SK-N-SH (cell line): Measurements from ENCODE around the gene HS3ST5. TPM values are rescaled to one million over a fixed set of nuclear protein-coding genes. Genes with fewer than 3 reads are reported as not detected.

Experiments used
- CTCF ChIA-PET: fragments of 300-600, 350-600 bp; formaldehyde crosslinking; extraction: SDS; loops from one replicate; lab custom pipeline; 2021; lab: Yijun Ruan, JAX
- POLR2A ChIA-PET: fragments of 350-600 bp; sonication (Branson Sonifier 250); formaldehyde crosslinking; extraction: SDS; loops from one replicate; lab custom pipeline; 2020; ENCODE audit warnings: antibody characterized with exemption, inconsistent platforms; lab: Yijun Ruan, JAX
- DNase-seq: peaks from one replicate; pipeline ENCODE4 v3.0.0; 2012
- H2AFZ ChIP-seq: fragments of 200-600 bp; sonication (generic); 2 replicates; pipeline ENCODE4 v1.8.1; 2016; ENCODE audit warnings: antibody characterized with exemption, mild to moderate bottlenecking, low read depth
- H3F3A ChIP-seq: fragments of 200-600 bp; sonication (generic); replicated peaks from 2 replicates; pipeline ENCODE3; 2016; ENCODE audit warnings: antibody characterized with exemption, mild to moderate bottlenecking; ENCODE audit not compliant: insufficient read depth
- H3K27ac ChIP-seq, 2 experiments: fragments of 200-500 bp in 1 of 2; fragments of 200-600 bp in 1 of 2; sonication (Bioruptor generic) in 1 of 2; sonication (generic), shearing (Covaris generic) in 1 of 2; 2 replicates each; pipeline versions ENCODE4 v1.5.1 to v1.6.1; 2014 to 2016; ENCODE audit warnings: low read depth in 2 of 2, inconsistent platforms in 1 of 2, low read length in 1 of 2, mild to moderate bottlenecking in 1 of 2, mixed read lengths in 1 of 2
- H3K27me3 ChIP-seq: fragments of 200-600 bp; sonication (generic), shearing (Covaris generic); 2 replicates; pipeline ENCODE4 v1.6.1; 2016; ENCODE audit warnings: mixed run types; ENCODE audit not compliant: insufficient read depth
- H3K36me3 ChIP-seq, 2 experiments: fragments of 200-500 bp in 1 of 2; fragments of 200-600 bp in 1 of 2; sonication (Bioruptor generic) in 1 of 2; sonication (generic) in 1 of 2; replicated peaks in 1 of 2; 2 replicates each; pipeline versions ENCODE3 to v1.5.1; 2014 to 2016; ENCODE audit warnings: low read length in 1 of 2, mild to moderate bottlenecking in 1 of 2; ENCODE audit not compliant: insufficient read depth in 2 of 2, control insufficient read depth in 1 of 2
- H3K4me1 ChIP-seq, 2 experiments: fragments of 200-500 bp in 1 of 2; fragments of 200-600 bp in 1 of 2; sonication (Bioruptor generic) in 1 of 2; sonication (generic), shearing (Covaris generic) in 1 of 2; 2 replicates each; pipeline versions ENCODE4 v1.5.1 to v1.6.1; 2014 to 2016; ENCODE audit warnings: low read depth in 1 of 2, low read length in 1 of 2, mixed run types in 1 of 2; ENCODE audit not compliant: insufficient read depth in 2 of 2, control insufficient read depth in 1 of 2
- H3K4me2 ChIP-seq: fragments of 200-600 bp; sonication (generic), shearing (Covaris generic); 2 replicates; pipeline ENCODE4 v1.6.1; 2017; ENCODE audit warnings: mixed run types
- H3K4me3 ChIP-seq, 2 experiments: fragments of 200-500 bp in 1 of 2; fragments of 200-600 bp in 1 of 2; sonication (Bioruptor generic) in 1 of 2; sonication (generic), shearing (Covaris generic) in 1 of 2; 2 replicates each; pipeline versions ENCODE4 v1.5.1 to v1.8.1; 2014 to 2016; ENCODE audit warnings: low read depth in 2 of 2, inconsistent platforms in 1 of 2, low read length in 1 of 2, mild to moderate bottlenecking in 1 of 2, mixed read lengths in 1 of 2, moderate library complexity in 1 of 2
- H3K79me2 ChIP-seq: fragments of 200-600 bp; sonication (generic); 2 replicates; pipeline ENCODE4 v1.8.1; 2017; ENCODE audit warnings: mild to moderate bottlenecking; ENCODE audit not compliant: insufficient read depth
- H3K9ac ChIP-seq: fragments of 200-600 bp; sonication (generic); 2 replicates; pipeline ENCODE4 v1.6.1; 2017; ENCODE audit warnings: mixed run types
- H3K9me2 ChIP-seq: fragments of 200-600 bp; sonication (generic); 2 replicates; pipeline ENCODE4 v1.6.1; 2017; ENCODE audit warnings: mixed run types
- H3K9me3 ChIP-seq: fragments of 200-600 bp; sonication (generic); 2 replicates; pipeline ENCODE4 v1.6.1; 2017; ENCODE audit warnings: mixed run types, mild to moderate bottlenecking, moderate library complexity
- H4K20me1 ChIP-seq: fragments of 200-600 bp; sonication (generic); 2 replicates; pipeline ENCODE4 v1.6.1; 2017; ENCODE audit warnings: mild to moderate bottlenecking, mixed run types; ENCODE audit not compliant: insufficient read depth
- CHD2 ChIP-seq: fragments of 150-350 bp; IDR thresholded peaks from 2 replicates; pipeline ENCODE4 v1.6.1; 2018; ENCODE audit warnings: low read length; ENCODE audit not compliant: partially characterized antibody
- EP300 ChIP-seq, 2 experiments: IDR thresholded peaks; 2 replicates each; pipeline versions ENCODE4 v1.4.0 to v1.6.1; 2012; ENCODE audit warnings: borderline replicate concordance in 1 of 2, low read depth in 1 of 2, low read length in 1 of 2
- EZH2phosphoT487 ChIP-seq: fragments of 200-600 bp; sonication (generic); IDR thresholded peaks from 2 replicates; pipeline ENCODE4 v1.6.1; 2017; ENCODE audit warnings: low read depth, mixed run types, mild to moderate bottlenecking, antibody characterized with exemption, moderate library complexity, borderline replicate concordance
- FOSL2 ChIP-seq: IDR thresholded peaks from 2 replicates; pipeline ENCODE4 v1.4.0; 2012; ENCODE audit warnings: low read depth, mild to moderate bottlenecking, moderate library complexity, borderline replicate concordance
- GATA2 ChIP-seq: sonication (generic); formaldehyde crosslinking; IDR thresholded peaks from 2 replicates; pipeline ENCODE4 v1.5.0; 2020; ENCODE audit warnings: mild to moderate bottlenecking, missing genetic modification reagents
- IRF3 ChIP-seq: fragments of 150-350 bp; IDR thresholded peaks from 2 replicates; pipeline ENCODE4 v1.6.1; 2016; ENCODE audit warnings: mild to moderate bottlenecking, low read depth, low read length
- JUND ChIP-seq: IDR thresholded peaks from 2 replicates; pipeline ENCODE4 v1.4.0; 2012
- MXI1 ChIP-seq: IDR thresholded peaks from 2 replicates; pipeline ENCODE4 v1.6.1; 2012; ENCODE audit warnings: mild to moderate bottlenecking, low read depth, low read length, improper control_type of control experiment
- NFIC ChIP-seq: IDR thresholded peaks from 2 replicates; pipeline ENCODE4 v1.4.0; 2012; ENCODE audit warnings: borderline replicate concordance
- RAD21 ChIP-seq: IDR thresholded peaks from 2 replicates; pipeline ENCODE4 v1.6.1; 2012; ENCODE audit warnings: mild to moderate bottlenecking, low read length
- RCOR1 ChIP-seq: fragments of 150-350 bp; IDR thresholded peaks from 2 replicates; pipeline ENCODE4 v1.6.1; 2017; ENCODE audit warnings: antibody characterized with exemption, low read length
- SMC3 ChIP-seq: IDR thresholded peaks from 2 replicates; pipeline ENCODE4 v1.6.1; 2012; ENCODE audit warnings: low read depth, low read length, improper control_type of control experiment
- TCF12 ChIP-seq: IDR thresholded peaks from 2 replicates; pipeline ENCODE4 v1.4.0; 2012
- YY1 ChIP-seq: IDR thresholded peaks from 2 replicates; pipeline ENCODE4 v1.4.0; 2012; ENCODE audit warnings: low read depth, mild to moderate bottlenecking
- WGBS: methylation state at CpG from one replicate; pipeline ENCODE4 v1.1.6; 2017; ENCODE audit warnings: low lambda C conversion rate; 5-methylcytosine and 5-hydroxymethylcytosine counted together
- polyA plus RNA-seq, 3 experiments: library from polyadenylated mRNA; depleted of rRNA; stranded (reverse); fragments of >200 nt; gene quantifications; 2 replicates each; pipeline ENCODE4 v1.2.3, GENCODE V29; 2012
- TF ChIP-seq, protein P1 (sequence below): fragments of 200-600 bp; sonication (generic); IDR thresholded peaks from 2 replicates; pipeline ENCODE4 v1.6.1; 2017; ENCODE audit warnings: antibody characterized with exemption, mild to moderate bottlenecking, moderate library complexity
- TF ChIP-seq, protein P2 (sequence below): IDR thresholded peaks from 2 replicates; pipeline ENCODE4 v1.4.0; 2012; ENCODE audit warnings: low read depth, borderline replicate concordance

Gene HS3ST5
- polyA plus RNA-seq, 1 of the 3 experiments (the other 2 are of a cell fraction), result 0.02 TPM

DNA sequence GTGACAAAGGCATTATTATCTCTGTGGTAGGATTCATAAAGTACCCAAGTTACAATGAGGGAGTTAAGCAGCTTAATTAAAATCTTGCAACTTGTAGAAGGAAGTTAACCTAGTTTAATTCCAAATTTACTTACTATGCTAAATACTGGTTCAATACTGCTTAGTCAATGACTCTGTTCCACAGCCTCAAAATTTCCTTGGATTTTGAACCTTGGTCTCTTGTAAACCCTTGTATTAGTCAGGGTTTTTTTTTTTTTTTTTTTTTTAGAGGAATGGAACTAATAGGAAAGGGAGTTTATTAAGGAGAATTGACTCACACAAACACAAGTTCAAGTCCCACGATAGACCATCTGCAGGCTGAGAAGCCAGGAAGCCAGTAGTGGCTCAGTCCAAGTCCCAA lies 163.4 kb downstream of the HS3ST5 start:
- POLR2A ChIA-PET, result no interaction called here

More for the DNA sequence above, 163.4 kb downstream of the HS3ST5 start:
- no peaks in the 10 kb centered on the region for H3K4me1 ChIP-seq
- no peak overlapping the region for H3K27ac ChIP-seq
- H3F3A ChIP-seq, result no peaks in the 10 kb centered on the region
- TF ChIP-seq FOSL2 (no peak), JUND (no peak), RCOR1 (no peak), NFIC (no peak), YY1 (no peak), GATA2 (CRISPR knock-in tag) (no peak), EP300 (IDR thresholded peaks at IDR 0.05; ENCODE audit: borderline replicate concordance in 1 of 2, low read depth in 1 of 2, low read length in 1 of 2) (no peak), SMC3 (no peak), RAD21 (no peak), EZH2phosphoT487 (no peak), TCF12 (no peak), IRF3 (no peak), CHD2 (no peak), MXI1 (no peak)
- TF ChIP-seq, protein P1, sequence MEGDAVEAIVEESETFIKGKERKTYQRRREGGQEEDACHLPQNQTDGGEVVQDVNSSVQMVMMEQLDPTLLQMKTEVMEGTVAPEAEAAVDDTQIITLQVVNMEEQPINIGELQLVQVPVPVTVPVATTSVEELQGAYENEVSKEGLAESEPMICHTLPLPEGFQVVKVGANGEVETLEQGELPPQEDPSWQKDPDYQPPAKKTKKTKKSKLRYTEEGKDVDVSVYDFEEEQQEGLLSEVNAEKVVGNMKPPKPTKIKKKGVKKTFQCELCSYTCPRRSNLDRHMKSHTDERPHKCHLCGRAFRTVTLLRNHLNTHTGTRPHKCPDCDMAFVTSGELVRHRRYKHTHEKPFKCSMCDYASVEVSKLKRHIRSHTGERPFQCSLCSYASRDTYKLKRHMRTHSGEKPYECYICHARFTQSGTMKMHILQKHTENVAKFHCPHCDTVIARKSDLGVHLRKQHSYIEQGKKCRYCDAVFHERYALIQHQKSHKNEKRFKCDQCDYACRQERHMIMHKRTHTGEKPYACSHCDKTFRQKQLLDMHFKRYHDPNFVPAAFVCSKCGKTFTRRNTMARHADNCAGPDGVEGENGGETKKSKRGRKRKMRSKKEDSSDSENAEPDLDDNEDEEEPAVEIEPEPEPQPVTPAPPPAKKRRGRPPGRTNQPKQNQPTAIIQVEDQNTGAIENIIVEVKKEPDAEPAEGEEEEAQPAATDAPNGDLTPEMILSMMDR, result no peak
- TF ChIP-seq, protein P2, sequence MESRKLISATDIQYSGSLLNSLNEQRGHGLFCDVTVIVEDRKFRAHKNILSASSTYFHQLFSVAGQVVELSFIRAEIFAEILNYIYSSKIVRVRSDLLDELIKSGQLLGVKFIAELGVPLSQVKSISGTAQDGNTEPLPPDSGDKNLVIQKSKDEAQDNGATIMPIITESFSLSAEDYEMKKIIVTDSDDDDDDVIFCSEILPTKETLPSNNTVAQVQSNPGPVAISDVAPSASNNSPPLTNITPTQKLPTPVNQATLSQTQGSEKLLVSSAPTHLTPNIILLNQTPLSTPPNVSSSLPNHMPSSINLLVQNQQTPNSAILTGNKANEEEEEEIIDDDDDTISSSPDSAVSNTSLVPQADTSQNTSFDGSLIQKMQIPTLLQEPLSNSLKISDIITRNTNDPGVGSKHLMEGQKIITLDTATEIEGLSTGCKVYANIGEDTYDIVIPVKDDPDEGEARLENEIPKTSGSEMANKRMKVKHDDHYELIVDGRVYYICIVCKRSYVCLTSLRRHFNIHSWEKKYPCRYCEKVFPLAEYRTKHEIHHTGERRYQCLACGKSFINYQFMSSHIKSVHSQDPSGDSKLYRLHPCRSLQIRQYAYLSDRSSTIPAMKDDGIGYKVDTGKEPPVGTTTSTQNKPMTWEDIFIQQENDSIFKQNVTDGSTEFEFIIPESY, result no peak
- H3K27me3 ChIP-seq, result no peaks in the 10 kb centered on the region
- no peak for DNase-seq
- CTCF ChIA-PET, result no interaction called here
- no peaks in the 10 kb centered on the region for H3K9me2 ChIP-seq
- H3K4me3 ChIP-seq, result no peak overlapping the region
- no peak overlapping the region for H2AFZ ChIP-seq
- 41% methylated on average over 1 of the region's 1 CpG for WGBS
- H3K9me3 ChIP-seq, result no peaks in the 10 kb centered on the region
- no peak overlapping the region for H3K9ac ChIP-seq
- no peak overlapping the region for H3K4me2 ChIP-seq
- H3K79me2 ChIP-seq, result no peaks in the 10 kb centered on the region
- H3K36me3 ChIP-seq, result no peaks in the 10 kb centered on the region
- no peaks in the 10 kb centered on the region for H4K20me1 ChIP-seq
